Activated CD4-positive, alpha-beta T cell treated with anti-CD3 and anti-CD28 coated beads for 24 hours (primary cell): ENCODE measurements around the gene DNASE2B.

Source experiments
- DNase-seq, 2 donors: peaks; one replicate each; pipeline ENCODE4 v3.0.0-alpha.2; 2020; ENCODE audit warnings: low read depth in 2 of 2

Gene DNASE2B

DNA sequence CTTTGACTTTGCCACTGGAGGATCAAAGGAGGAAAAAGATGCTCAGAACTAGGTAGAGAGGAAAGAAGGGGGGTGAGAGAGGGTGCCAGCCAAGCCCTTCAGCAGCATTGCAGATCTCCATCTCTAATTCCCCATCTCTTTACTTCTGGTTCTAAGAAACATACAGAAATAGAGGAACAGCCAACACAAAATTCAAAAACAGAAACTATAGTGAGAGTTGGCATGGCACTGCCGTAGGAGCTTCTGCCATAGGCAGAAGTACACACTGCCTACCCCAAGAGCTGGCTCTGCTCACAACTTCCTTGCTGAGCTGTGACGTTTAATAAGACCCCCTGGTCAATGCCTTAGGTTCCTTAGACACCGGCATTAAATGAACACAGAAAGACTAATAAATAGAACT, 54.2 kb downstream of the DNASE2B start:
- no peak for DNase-seq

DNA sequence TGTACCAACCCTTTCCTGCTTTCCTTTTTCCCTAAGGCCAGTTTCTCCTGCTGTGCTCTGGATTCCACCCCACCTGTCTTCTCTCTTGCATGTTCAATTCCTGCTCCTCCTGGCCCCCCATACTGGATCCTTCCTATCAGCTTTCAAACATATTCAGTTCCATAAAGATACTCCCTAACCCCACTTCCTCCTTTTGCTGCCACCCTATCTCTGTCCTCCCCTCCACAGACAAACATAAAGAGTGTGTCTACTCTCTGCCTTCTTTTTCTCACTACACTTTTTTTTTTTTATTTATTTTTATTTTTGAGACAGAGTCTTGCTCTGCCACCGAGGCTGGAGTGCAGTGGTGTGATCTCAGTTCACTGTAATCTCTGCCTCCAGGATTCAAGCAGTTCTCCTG, 63.8 kb downstream of the DNASE2B start:
- no peak for DNase-seq
